GM21529 (cell line): Measurements from ENCODE around the gene NEMF.
A peak's percentile ranks its signal among the peaks of the same experiment; 100 is the strongest.
"Not testable (repeated sequence)": the region's sequence is repeated elsewhere in the genome, so short reads cannot be mapped to it uniquely, and the experiment has no call there.

Source experiments
- ATAC-seq: cut with Tn5 transposase; IDR thresholded peaks from one replicate; pipeline ENCODE4 v1.9.1; 2021; ENCODE audit not compliant: unreplicated experiment

The NEMF gene

DNA sequence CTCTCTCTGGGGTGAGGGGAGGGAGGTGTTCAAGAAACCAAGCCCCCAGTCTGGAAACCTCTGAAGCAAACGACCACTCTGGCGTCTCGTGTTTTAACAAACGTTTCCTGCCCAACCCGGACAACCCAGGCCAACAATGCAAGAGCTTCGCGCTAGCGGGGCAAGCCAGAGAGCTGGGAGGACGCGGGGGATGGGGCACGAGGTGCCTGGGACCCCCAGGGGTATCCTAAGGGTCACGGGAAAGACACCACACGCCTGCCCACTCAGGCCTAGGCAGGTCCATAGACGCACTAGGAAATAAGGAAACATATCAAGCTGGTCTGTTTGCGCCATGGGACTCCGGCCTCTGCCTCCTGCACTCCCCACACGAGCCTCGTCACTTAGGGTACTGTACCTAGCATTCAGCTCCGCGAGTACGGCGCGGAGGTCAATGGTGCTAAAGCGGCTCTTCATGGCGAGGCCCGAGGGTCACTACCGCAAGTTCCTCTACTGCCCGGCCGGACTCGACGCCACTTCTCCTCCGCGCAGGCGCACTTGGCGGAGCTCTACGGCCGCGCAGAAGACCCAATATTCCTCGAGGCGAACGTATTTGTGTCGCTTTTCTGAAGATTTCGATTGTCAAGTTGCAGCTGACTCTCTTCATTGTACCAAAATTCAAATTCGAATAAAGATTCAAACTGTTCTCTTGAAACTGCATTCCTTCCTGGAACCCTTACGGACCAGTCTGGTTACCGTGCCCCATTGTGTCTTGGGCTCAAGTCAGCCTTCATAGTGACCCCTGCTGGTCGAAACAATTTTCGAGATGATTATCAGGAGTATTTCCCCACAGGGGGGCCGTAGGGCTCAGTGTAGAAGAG, at the start of gene NEMF:
Gene NEMF, minus strand, starts transcription at position 488 of the 857 bp plus-strand sequence. Its CDS starts 35 bp downstream, at position 453.
- ATAC-seq = peak; percentile 83

- ATAC-seq = no peak
These were observed 48.4 kb upstream of the NEMF start for GRCh38 chr14:49900973-49901372.

DNA sequence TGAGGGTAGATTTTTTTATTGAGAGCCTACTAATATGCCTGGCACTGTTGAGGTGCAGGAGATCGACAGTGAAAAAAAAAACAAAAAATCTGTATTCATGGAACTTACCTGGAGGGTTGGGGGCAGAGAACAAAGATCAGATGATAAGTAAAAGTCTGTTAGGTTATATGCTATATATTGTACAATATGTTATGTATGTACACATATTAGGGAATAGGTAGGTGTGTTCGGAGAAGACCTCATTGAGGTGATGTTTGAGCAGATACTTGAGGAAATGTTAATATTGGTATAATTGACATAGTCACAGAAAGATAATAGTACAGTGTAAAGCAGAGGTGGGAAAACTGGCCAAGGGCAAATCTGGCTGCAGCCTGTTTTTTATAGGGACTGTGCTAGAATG, 45.9 kb upstream of the NEMF start:
- no peak for ATAC-seq

GRCh38 chr14:49897965-49898364, 45.4 kb upstream of the NEMF start:
- ATAC-seq = no peak

DNA sequence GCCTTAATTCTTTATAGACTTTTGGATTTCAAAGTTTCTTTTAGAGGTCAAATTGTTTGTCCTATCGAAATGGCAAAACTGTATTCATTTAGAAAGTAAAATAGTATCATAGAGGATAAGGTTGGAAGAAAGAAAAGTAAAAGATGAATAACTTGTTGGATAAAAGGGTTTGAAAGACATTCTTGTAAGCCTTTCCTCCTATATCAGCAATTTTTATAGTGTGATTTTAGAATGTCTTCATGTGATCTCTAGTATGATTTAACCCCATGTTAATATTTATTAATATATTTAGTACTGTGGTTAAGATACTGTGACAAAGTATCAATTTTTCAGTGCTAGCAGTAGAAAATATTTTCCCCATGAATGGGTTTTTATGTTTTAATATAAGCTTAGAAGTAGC, 44.8 kb upstream of the NEMF start:
- ATAC-seq = no peak

DNA sequence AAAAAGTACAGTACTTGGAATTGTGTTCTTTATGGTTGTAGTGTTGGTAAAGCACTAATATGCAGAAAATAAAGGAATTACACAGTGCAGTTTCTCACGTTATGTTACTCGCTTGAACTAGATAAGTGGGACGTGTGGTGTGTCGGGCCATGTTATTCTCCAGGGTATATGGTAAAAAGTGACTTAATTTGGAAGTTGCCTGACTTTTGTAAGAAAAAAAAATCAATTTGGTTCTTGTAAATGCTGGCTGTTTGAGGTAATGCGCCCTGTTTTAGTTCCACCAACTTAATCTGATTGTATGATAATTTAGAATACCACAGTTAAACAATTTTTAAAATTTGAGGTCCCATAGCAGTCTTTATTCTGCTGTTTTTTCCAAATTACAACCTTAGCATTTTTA, 44.4 kb upstream of the NEMF start:
- ATAC-seq = no peak

DNA sequence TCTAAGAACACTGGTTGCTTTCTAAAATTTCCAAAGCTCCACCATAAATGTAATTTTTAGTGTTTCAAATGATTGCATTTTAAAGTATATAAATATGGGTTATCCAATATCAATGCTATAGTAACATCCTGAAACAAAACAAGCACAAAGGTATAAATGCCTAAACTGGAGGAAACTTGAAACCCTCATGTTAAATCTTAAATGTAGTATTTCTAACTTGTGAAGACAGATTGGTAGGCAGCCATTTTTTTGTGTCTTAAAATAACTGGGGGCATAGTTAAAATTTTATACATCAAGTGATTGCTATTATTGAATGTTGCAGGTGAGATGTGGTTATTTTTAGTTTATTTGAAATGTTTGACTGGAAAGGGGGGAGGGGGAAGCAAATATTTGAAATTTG, 43.7 kb upstream of the NEMF start:
- not testable (repeated sequence) for ATAC-seq

GRCh38 chr14:49895480-49895879, 42.9 kb upstream of the NEMF start:
- no peak for ATAC-seq

GRCh38 chr14:49894214-49895107, 41.9 kb upstream of the NEMF start:
- not testable (repeated sequence) for ATAC-seq

DNA sequence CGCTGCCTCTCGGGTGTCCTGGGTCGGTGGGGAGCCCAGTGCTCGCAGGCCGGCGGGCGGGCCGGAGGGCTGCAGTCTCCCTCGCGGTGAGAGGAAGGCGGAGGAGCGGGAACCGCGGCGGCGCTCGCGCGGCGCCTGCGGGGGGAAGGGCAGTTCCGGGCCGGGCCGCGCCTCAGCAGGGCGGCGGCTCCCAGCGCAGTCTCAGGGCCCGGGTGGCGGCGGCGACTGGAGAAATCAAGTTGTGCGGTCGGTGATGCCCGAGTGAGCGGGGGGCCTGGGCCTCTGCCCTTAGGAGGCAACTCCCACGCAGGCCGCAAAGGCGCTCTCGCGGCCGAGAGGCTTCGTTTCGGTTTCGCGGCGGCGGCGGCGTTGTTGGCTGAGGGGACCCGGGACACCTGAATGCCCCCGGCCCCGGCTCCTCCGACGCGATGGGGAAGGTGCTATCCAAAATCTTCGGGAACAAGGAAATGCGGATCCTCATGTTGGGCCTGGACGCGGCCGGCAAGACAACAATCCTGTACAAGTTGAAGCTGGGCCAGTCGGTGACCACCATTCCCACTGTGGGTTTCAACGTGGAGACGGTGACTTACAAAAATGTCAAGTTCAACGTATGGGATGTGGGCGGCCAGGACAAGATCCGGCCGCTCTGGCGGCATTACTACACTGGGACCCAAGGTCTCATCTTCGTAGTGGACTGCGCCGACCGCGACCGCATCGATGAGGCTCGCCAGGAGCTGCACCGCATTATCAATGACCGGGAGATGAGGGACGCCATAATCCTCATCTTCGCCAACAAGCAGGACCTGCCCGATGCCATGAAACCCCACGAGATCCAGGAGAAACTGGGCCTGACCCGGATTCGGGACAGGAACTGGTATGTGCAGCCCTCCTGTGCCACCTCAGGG, 41.0 kb upstream of the NEMF start:
- peak; percentile 37 for ATAC-seq

GRCh38 chr14:49892636-49893308, 40.2 kb upstream of the NEMF start, which contains the start of gene ARF6:
TSS of gene ARF6 (plus strand) at chr14:49893082. CDS start at chr14:49893737, 655 bp downstream.
- ATAC-seq = peak; percentile 70

- ATAC-seq = peak; percentile 38
These were observed 39.7 kb upstream of the NEMF start for GRCh38 chr14:49892301-49892635.

- no peak for ATAC-seq
These were observed 35.7 kb upstream of the NEMF start for GRCh38 chr14:49888293-49888692.

- no peak for ATAC-seq
These were observed 33.9 kb upstream of the NEMF start for GRCh38 chr14:49886523-49886922.

DNA sequence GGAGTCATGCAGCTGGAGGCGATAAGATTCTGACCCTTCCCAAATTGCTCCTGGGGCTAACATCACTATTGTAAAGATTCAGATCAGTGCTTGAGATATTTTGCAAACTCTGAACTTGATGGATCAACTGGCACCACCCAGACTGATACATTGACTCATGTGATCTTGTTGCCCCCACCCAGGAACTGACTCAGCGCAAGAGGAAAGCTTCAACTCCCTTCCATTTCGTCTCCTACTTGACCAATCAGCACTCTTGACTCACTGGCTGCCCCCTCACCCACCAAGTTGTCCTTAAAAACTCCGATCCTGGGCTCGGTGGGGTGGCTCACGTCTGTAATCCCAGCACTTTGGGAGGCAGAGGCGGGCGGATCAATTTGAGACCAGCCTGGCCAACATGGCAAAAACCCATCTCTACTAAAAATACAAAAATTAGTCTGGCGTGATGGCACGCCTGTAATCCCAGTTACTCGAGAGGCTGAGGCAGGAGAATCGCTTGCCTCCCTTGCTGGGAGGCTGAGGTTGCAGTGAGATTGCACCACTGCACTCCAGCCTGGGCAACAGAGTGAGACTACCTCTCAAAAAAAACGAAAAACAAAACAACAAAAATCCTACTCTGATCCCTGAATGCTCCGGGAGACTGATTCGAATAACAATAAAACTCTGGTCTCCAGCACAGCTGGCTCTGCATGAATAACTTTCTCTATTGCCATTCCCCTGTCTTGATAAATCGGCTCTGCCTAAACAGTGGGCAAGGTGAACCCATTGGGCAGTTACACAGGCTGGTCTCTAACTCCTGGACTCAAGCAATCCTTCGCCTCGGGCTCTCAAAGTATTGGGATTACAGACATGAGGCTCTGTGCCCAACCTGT, 30.5 kb upstream of the NEMF start:
- ATAC-seq = no peak

DNA sequence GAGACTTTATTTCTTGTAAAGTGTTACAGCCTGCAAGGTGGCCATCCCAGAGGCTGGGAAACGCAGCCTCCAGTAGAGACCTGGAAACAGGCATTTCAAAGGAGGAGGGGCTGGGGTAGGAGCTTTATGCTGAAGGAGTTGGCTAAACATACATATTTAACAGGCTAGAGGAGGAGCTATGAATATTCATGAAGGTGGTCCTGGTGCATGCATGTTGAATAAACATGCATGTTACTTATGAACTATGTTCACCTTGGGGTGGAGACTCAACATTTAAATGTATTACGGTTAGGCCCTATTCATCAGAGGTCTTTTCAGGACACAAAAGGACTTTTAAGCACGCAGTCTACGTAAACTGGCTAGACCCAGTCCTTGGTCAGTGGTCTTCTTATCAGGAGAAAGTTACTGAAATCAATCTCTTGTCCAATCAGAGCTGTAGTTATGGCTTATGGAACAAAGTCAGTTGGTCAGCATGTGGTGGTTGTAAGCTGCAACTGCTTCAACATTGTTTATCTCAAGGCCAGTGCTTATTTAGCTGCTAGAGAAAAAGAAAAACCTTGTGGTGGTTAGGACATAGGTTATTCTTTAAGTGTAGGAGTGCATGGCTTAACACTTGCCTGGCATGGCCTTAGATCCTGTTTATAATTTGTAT, 28.9 kb upstream of the NEMF start:
- ATAC-seq = no peak

DNA sequence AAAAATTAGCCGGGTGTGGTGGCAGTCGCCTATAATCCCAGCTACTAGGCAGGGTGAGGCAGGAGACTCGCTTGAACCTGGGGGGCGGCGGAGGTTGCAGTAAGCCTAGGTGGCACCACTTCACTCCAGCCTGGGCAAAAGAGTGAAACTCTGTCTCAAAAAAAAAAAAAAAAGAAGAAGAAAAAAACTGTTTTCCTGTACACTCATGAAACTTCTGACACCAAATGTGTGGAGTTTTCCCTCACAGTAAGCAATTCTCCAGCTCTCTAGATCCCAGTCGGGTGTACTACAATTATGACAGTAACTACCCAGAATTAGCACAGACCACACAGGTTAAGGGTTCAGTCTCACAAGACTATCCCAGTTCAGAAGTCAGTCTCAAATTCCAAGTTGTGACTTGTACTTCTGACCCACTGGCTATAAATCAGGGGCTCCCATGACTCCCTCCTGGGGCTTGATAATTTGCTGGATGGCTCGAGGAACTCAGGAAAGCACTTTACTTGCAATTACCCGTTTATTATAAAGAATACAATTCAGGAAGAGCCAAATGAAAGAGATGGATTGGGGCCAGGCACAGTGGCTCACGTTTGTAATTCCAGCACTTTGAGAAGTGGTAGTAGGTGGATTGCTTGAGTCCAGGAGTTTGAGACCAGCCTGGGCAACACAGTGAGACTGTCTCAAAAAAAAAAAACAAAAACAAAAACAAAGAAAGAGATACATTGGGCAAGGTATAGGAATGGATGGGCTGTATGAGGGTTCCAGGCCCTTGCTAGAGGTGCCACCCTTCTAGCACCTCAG, 27.9 kb upstream of the NEMF start:
- no peak for ATAC-seq

- ATAC-seq = peak; percentile 89
These were observed 27.1 kb upstream of the NEMF start for GRCh38 chr14:49879646-49880204.
